Mesendoderm (in vitro differentiated cells): ENCODE results near the gene THOP1.

Experiments used
- DNase-seq: peaks from one replicate; pipeline ENCODE4 v3.0.0; 2013
- H2AK5ac ChIP-seq: 2 replicates; pipeline ENCODE4 v1.6.1; 2013; ENCODE audit warnings: low read length, inconsistent platforms
- H2BK120ac ChIP-seq: 2 replicates; pipeline ENCODE4 v1.6.1; 2013; ENCODE audit warnings: low read depth, mild to moderate bottlenecking, low read length, moderate library complexity, mixed read lengths
- H2BK15ac ChIP-seq: replicated peaks from 2 replicates; pipeline ENCODE4 v1.6.1; 2013; ENCODE audit warnings: low read depth, mild to moderate bottlenecking, moderate library complexity
- H2BK5ac ChIP-seq: 2 replicates; pipeline ENCODE4 v1.6.1; 2013; ENCODE audit warnings: low read length, inconsistent platforms
- H3K18ac ChIP-seq: 2 replicates; pipeline ENCODE4 v1.6.1; 2013; ENCODE audit warnings: mild to moderate bottlenecking, low read length, mixed read lengths
- H3K23ac ChIP-seq: one replicate; pipeline ENCODE4 v1.6.1; 2013; ENCODE audit warnings: low read length
- H3K27ac ChIP-seq: 2 replicates; pipeline ENCODE4 v1.5.1; 2013; ENCODE audit warnings: low read depth, mild to moderate bottlenecking, inconsistent platforms, low read length, moderate library complexity
- H3K27me3 ChIP-seq: 2 replicates; pipeline ENCODE4 v1.6.1; 2013; ENCODE audit warnings: low read length, control low read depth, mild to moderate bottlenecking, inconsistent platforms; ENCODE audit not compliant: insufficient read depth, poor library complexity
- H3K36me3 ChIP-seq: 2 replicates; pipeline ENCODE4 v1.6.1; 2013; ENCODE audit warnings: low read length, inconsistent platforms; ENCODE audit not compliant: control insufficient read depth, insufficient read depth
- H3K4ac ChIP-seq: one replicate; pipeline ENCODE4 v1.6.1; 2013; ENCODE audit warnings: low read depth, mild to moderate bottlenecking, low read length, moderate library complexity
- H3K4me1 ChIP-seq: 2 replicates; pipeline ENCODE4 v1.6.1; 2013; ENCODE audit warnings: low read depth, low read length, inconsistent platforms; ENCODE audit not compliant: control insufficient read depth
- H3K4me2 ChIP-seq: 2 replicates; pipeline ENCODE4 v1.6.1; 2013; ENCODE audit warnings: low read length
- H3K4me3 ChIP-seq: 2 replicates; pipeline ENCODE4 v1.5.1; 2013; ENCODE audit warnings: mild to moderate bottlenecking, low read length
- H3K56ac ChIP-seq: one replicate; pipeline ENCODE4 v1.6.1; 2013; ENCODE audit warnings: low read length
- H3K79me1 ChIP-seq: 2 replicates; pipeline ENCODE4 v1.6.1; 2013; ENCODE audit warnings: low read length, inconsistent platforms
- H3K79me2 ChIP-seq: 2 replicates; pipeline ENCODE4 v1.6.1; 2013; ENCODE audit warnings: mild to moderate bottlenecking, low read length; ENCODE audit not compliant: control insufficient read depth, insufficient read depth
- H3K9ac ChIP-seq: 2 replicates; pipeline ENCODE4 v1.6.1; 2013; ENCODE audit warnings: low read length, inconsistent platforms
- H4K5ac ChIP-seq: one replicate; pipeline ENCODE4 v1.6.1; 2013; ENCODE audit warnings: low read length
- H4K8ac ChIP-seq: one replicate; pipeline ENCODE4 v1.6.1; 2013; ENCODE audit warnings: low read depth, mild to moderate bottlenecking, control low read depth, low read length, moderate library complexity
- WGBS: extraction: QIAGEN DNeasy Blood & Tissue Kit; methylation state at CpG from one replicate; pipeline ENCODE4 v1.1.7; 2013; ENCODE audit warnings: low lambda C conversion rate, missing lambda C conversion rate; ENCODE audit not compliant: insufficient coverage; ENCODE audit errors: extremely low coverage; 5-methylcytosine and 5-hydroxymethylcytosine counted together

The THOP1 gene

GRCh38 chr19:2775556-2776430 is 9.5 kb upstream of the THOP1 start:
- Histone ChIP-seq H2BK120ac (no peak overlapping the region), H2AK5ac (no peak overlapping the region), H3K56ac (no peak overlapping the region), H3K4me3 (no peak overlapping the region), H3K9ac (no peak overlapping the region), H3K4me2 (no peak overlapping the region), H2BK5ac (no peak overlapping the region), H4K5ac (no peak overlapping the region), H4K8ac (no peak overlapping the region), H3K79me2 (peaks cover 89% of the 10 kb centered on the region), H3K4ac (no peak overlapping the region), H3K27ac (no peak overlapping the region), H3K18ac (no peak overlapping the region), H3K79me1 (peaks cover 14% of the 10 kb centered on the region), H3K23ac (no peak overlapping the region), H3K36me3 (peaks cover 1% of the 10 kb centered on the region), H2BK15ac (no peak overlapping the region), H3K4me1 (no peaks in the 10 kb centered on the region), H3K27me3 (no peaks in the 10 kb centered on the region)
- WGBS = no CpG with 5 or more reads among the region's 29 CpGs
- DNase-seq = no peak

- no peak overlapping the region for H2BK5ac ChIP-seq
- no peak overlapping the region for H2AK5ac ChIP-seq
- H3K36me3 ChIP-seq = peaks cover 1% of the 10 kb centered on the region
- no peak overlapping the region for H3K4ac ChIP-seq
- no peak overlapping the region for H3K23ac ChIP-seq
- H3K4me3 ChIP-seq = no peak overlapping the region
- no peak overlapping the region for H3K18ac ChIP-seq
- no CpG with 5 or more reads among the region's 19 CpGs for WGBS
- no peak overlapping the region for H3K4me2 ChIP-seq
- peaks cover 13% of the 10 kb centered on the region for H3K79me1 ChIP-seq
- DNase-seq = no peak
- H3K27ac ChIP-seq = no peak overlapping the region
- H3K9ac ChIP-seq = no peak overlapping the region
- H4K5ac ChIP-seq = no peak overlapping the region
- H4K8ac ChIP-seq = no peak overlapping the region
- H2BK120ac ChIP-seq = no peak overlapping the region
- no peak overlapping the region for H3K56ac ChIP-seq
- H3K79me2 ChIP-seq = peaks cover 93% of the 10 kb centered on the region
- peaks cover 2% of the 10 kb centered on the region for H3K4me1 ChIP-seq
- H3K27me3 ChIP-seq = no peaks in the 10 kb centered on the region
- H2BK15ac ChIP-seq = no peak overlapping the region
These were observed 7.2 kb upstream of the THOP1 start for GRCh38 chr19:2777952-2778683.

- Histone ChIP-seq H4K8ac (no peak overlapping the region), H3K56ac (no peak overlapping the region), H2AK5ac (no peak overlapping the region), H2BK5ac (no peak overlapping the region), H2BK15ac (no peak overlapping the region), H3K27me3 (no peaks in the 10 kb centered on the region), H3K4me3 (no peak overlapping the region), H3K36me3 (peaks cover 1% of the 10 kb centered on the region), H2BK120ac (no peak overlapping the region), H4K5ac (no peak overlapping the region), H3K27ac (no peak overlapping the region), H3K79me2 (peaks cover 88% of the 10 kb centered on the region), H3K79me1 (peaks cover 11% of the 10 kb centered on the region), H3K4me1 (peaks cover 2% of the 10 kb centered on the region), H3K4ac (no peak overlapping the region), H3K4me2 (no peak overlapping the region), H3K18ac (no peak overlapping the region), H3K9ac (no peak overlapping the region), H3K23ac (no peak overlapping the region)
- no CpG with 5 or more reads among the region's 14 CpGs for WGBS
- no peak for DNase-seq
These were observed 6.1 kb upstream of the THOP1 start for GRCh38 chr19:2779121-2779740.

GRCh38 chr19:2780284-2780683 is 5.0 kb upstream of the THOP1 start:
- WGBS = no CpG with 5 or more reads among the region's 7 CpGs
- H3K4me1 ChIP-seq = peaks cover 2% of the 10 kb centered on the region

GRCh38 chr19:2782329-2782935 is 2.9 kb upstream of the THOP1 start:
- Histone ChIP-seq H3K18ac (peak overlapping the region; percentile 77), H2BK5ac (no peak overlapping the region), H2BK15ac (no peak overlapping the region), H3K23ac (no peak overlapping the region), H3K36me3 (no peaks in the 10 kb centered on the region), H3K4me3 (peak overlapping the region; percentile 86), H2AK5ac (no peak overlapping the region), H3K27me3 (no peaks in the 10 kb centered on the region), H3K9ac (peak overlapping the region; percentile 84), H3K56ac (peak overlapping the region; percentile 94), H3K4me2 (peak overlapping the region; percentile 64), H4K8ac (no peak overlapping the region), H3K4me1 (peaks cover 2% of the 10 kb centered on the region), H3K79me2 (peaks cover 72% of the 10 kb centered on the region), H4K5ac (no peak overlapping the region), H3K79me1 (peaks cover 7% of the 10 kb centered on the region), H3K4ac (peak overlapping the region; percentile 72), H2BK120ac (no peak overlapping the region), H3K27ac (no peak overlapping the region)
- DNase-seq = peak; percentile 14
- no CpG with 5 or more reads among the region's 24 CpGs for WGBS

More at GRCh38 chr19:2780284-2780683, 5.0 kb upstream of the THOP1 start:
- peaks cover 1% of the 10 kb centered on the region for H3K36me3 ChIP-seq
- DNase-seq = no peak
- peaks cover 77% of the 10 kb centered on the region for H3K79me2 ChIP-seq
- H3K18ac ChIP-seq = no peak overlapping the region
- H3K23ac ChIP-seq = no peak overlapping the region
- no peak overlapping the region for H3K9ac ChIP-seq
- no peak overlapping the region for H2BK15ac ChIP-seq
- peaks cover 5% of the 10 kb centered on the region for H3K79me1 ChIP-seq
- H2AK5ac ChIP-seq = no peak overlapping the region
- H3K56ac ChIP-seq = no peak overlapping the region
- H4K8ac ChIP-seq = no peak overlapping the region
- no peak overlapping the region for H3K4me2 ChIP-seq
- H3K4ac ChIP-seq = no peak overlapping the region
- H3K27ac ChIP-seq = no peak overlapping the region
- no peak overlapping the region for H3K4me3 ChIP-seq
- H2BK120ac ChIP-seq = no peak overlapping the region
- no peak overlapping the region for H2BK5ac ChIP-seq
- H3K27me3 ChIP-seq = no peaks in the 10 kb centered on the region
- no peak overlapping the region for H4K5ac ChIP-seq
